B cell (primary cell): Measurements from ENCODE around the gene DAAM2. TPM values are rescaled to one million over a fixed set of nuclear protein-coding genes. Genes with fewer than 3 reads are reported as not detected.

Experiments used
- ATAC-seq: fragments of 200-7000 bp; cut with Tn5 transposase; one replicate; pipeline ENCODE4 v1.10.0; 2021; ENCODE audit warnings: low read depth, mild to moderate bottlenecking, moderate number of reproducible peaks, moderate library complexity
- CTCF ChIA-PET: fragments of 350-600 bp; sonication (Branson Sonifier 250); formaldehyde crosslinking; loops from one replicate; lab custom pipeline; 2021; ENCODE audit warnings: antibody characterized with exemption, inconsistent platforms; lab: Charles Lee
- POLR2A ChIA-PET: fragments of 350-600 bp; sonication (Branson Sonifier 250); formaldehyde crosslinking; loops from one replicate; lab custom pipeline; 2021; ENCODE audit warnings: antibody characterized with exemption; lab: Charles Lee
- DNase-seq: peaks from one replicate; pipeline ENCODE4 v3.0.0; 2013
- H2AFZ ChIP-seq: 2 replicates; pipeline ENCODE4 v1.6.1; 2012; ENCODE audit warnings: mild to moderate bottlenecking, low read depth, low read length; ENCODE audit not compliant: insufficient read depth, poor library complexity, severe bottlenecking
- H3K27ac ChIP-seq, 2 donors: 1 replicate in 1 of 2; 2 replicates in 1 of 2; pipeline ENCODE4 v1.5.1; 2012 to 2013; ENCODE audit warnings: low read length in 2 of 2, mild to moderate bottlenecking in 2 of 2, moderate library complexity in 1 of 2
- H3K27me3 ChIP-seq, 4 experiments: fragments of 200-600 bp in 1 of 4; sonication (generic) in 1 of 4; replicated peaks in 1 of 4; 1 replicate in 2 of 4; 2 replicates in 2 of 4; pipeline versions ENCODE4 v1.6.1 to v1.7.0; 2013 to 2016; ENCODE audit warnings: low read length in 3 of 4, mild to moderate bottlenecking in 2 of 4, mixed read lengths in 1 of 4, moderate library complexity in 1 of 4; ENCODE audit not compliant: insufficient read depth in 4 of 4, control insufficient read depth in 3 of 4; ENCODE audit errors: control extremely low read depth in 1 of 4
- H3K36me3 ChIP-seq, 2 experiments: replicated peaks in 1 of 2; 1 replicate in 1 of 2; 2 replicates in 1 of 2; pipeline versions ENCODE4 v1.6.1 to v1.7.1; 2013; ENCODE audit warnings: low read length in 1 of 2; ENCODE audit not compliant: insufficient read depth in 2 of 2, control insufficient read depth in 1 of 2; ENCODE audit errors: control extremely low read depth in 1 of 2, extremely low read depth in 1 of 2
- H3K4me1 ChIP-seq, 2 donors: fragments of 200-600 bp in 1 of 2; sonication (generic) in 1 of 2; 1 replicate in 1 of 2; 2 replicates in 1 of 2; pipeline versions ENCODE4 v1.5.1 to v1.6.1; 2013 to 2017; ENCODE audit warnings: low read length in 2 of 2; ENCODE audit not compliant: control insufficient read depth in 2 of 2, insufficient read depth in 2 of 2
- H3K4me2 ChIP-seq: replicated peaks from 2 replicates; pipeline ENCODE3; 2012; ENCODE audit warnings: mild to moderate bottlenecking, low read depth, low read length; ENCODE audit not compliant: poor library complexity, severe bottlenecking
- H3K4me3 ChIP-seq, 5 experiments: fragments of 200-600 bp in 1 of 5; sonication (generic) in 1 of 5; 1 replicate in 3 of 5; 2 replicates in 2 of 5; pipeline versions ENCODE4 v1.5.1 to v1.7.0; 2011 to 2016; ENCODE audit warnings: low read length in 4 of 5, mild to moderate bottlenecking in 4 of 5, low read depth in 2 of 5, control low read depth in 1 of 5, moderate library complexity in 1 of 5; ENCODE audit not compliant: insufficient read depth in 1 of 5; ENCODE audit errors: control extremely low read depth in 1 of 5, extremely low read depth in 1 of 5
- H3K79me2 ChIP-seq: fragments of 200-600 bp; sonication (generic); one replicate; pipeline ENCODE4 v1.6.0; 2016; ENCODE audit warnings: low read length; ENCODE audit not compliant: control insufficient read depth, insufficient read depth
- H3K9ac ChIP-seq: fragments of 200-600 bp; sonication (generic); 2 replicates; pipeline ENCODE4 v1.6.1; 2017; ENCODE audit warnings: mild to moderate bottlenecking, low read length, moderate library complexity
- H3K9me3 ChIP-seq, 3 donors: one replicate each; pipeline versions ENCODE4 v1.6.1 to v1.7.1; 2013; ENCODE audit warnings: low read length in 2 of 3; ENCODE audit not compliant: control insufficient read depth in 2 of 3, insufficient read depth in 1 of 3; ENCODE audit errors: control extremely low read depth in 1 of 3
- H4K20me1 ChIP-seq: 2 replicates; pipeline ENCODE4 v1.6.0; 2012; ENCODE audit warnings: mild to moderate bottlenecking, low read length; ENCODE audit not compliant: insufficient read depth, control insufficient read depth, poor library complexity, severe bottlenecking
- H3K27ac Mint-ChIP-seq: one replicate; pipeline ENCODE4 v1.8.0; 2021; ENCODE audit warnings: mixed read lengths
- H3K27me3 Mint-ChIP-seq: one replicate; pipeline ENCODE4 v1.8.0; 2021; ENCODE audit warnings: mixed read lengths
- H3K4me1 Mint-ChIP-seq: one replicate; pipeline ENCODE4 v1.8.0; 2021; ENCODE audit warnings: mixed read lengths
- H3K4me3 Mint-ChIP-seq: one replicate; pipeline ENCODE4 v1.8.0; 2021; ENCODE audit warnings: mixed read lengths
- H3K9me3 Mint-ChIP-seq: one replicate; pipeline ENCODE4 v1.8.0; 2022; ENCODE audit warnings: mixed read lengths; ENCODE audit not compliant: insufficient read depth
- EZH2 ChIP-seq: IDR thresholded peaks from 2 replicates; pipeline ENCODE4 v1.6.1; 2012; ENCODE audit warnings: borderline replicate concordance, low read depth, mild to moderate bottlenecking, moderate library complexity, low read length; ENCODE audit not compliant: insufficient read depth, poor library complexity, severe bottlenecking
- WGBS: methylation state at CpG from one replicate; pipeline ENCODE4 v1.1.5; 2013; ENCODE audit warnings: missing lambda C conversion rate; ENCODE audit not compliant: insufficient coverage; 5-methylcytosine and 5-hydroxymethylcytosine counted together
- intact Hi-C: fragments of 100-400 bp; cut with micrococcal nuclease; formaldehyde crosslinking; loops from one replicate; pipeline ENCODE4 v1.10.0; 2022
- polyA plus RNA-seq: library from polyadenylated mRNA; depleted of rRNA; stranded (reverse); fragments of >200 nt; gene quantifications from 2 replicates; pipeline ENCODE4 v1.2.3, GENCODE V29; 2012
- total RNA-seq, 2 donors: library from RNA; stranded (reverse); fragments of 120-200 nt in 1 of 2; gene quantifications; 1 replicate in 1 of 2; 2 replicates in 1 of 2; pipeline versions ENCODE4 v1.2.3 to v1.2.4, GENCODE V29; 2013 to 2022
- TF ChIP-seq, protein P1 (sequence below): fragments of 200-600 bp; IDR thresholded peaks from one replicate; pipeline ENCODE4 v1.8.0; 2022; ENCODE audit warnings: antibody characterized with exemption, mild to moderate bottlenecking

Gene DAAM2
- total and polyA plus RNA-seq, 2 donors (not counting 1 experiment from before 2014, with no cell fraction given) = not detected

DNA sequence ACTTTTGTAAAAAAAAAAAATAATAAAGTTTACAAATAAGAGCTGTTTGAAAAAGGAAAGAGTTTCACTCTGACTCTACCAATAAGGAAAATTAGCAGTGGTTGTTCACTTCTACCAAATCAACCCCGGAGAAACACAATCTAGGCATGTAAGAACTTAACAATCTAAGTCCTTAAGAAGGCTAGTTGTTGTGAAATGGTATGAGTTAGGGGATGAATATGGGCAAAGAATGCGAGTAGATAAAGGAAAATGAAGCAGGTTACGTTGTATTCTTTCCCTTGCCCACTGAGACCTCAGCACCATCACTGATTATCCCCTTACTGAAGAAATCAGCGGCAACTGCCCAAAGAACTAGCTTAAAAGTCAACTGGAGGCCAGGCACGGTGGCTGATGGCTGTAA lies 126.7 kb downstream of the DAAM2 start:
- no peak for TF ChIP-seq EZH2
- TF ChIP-seq, protein P1, sequence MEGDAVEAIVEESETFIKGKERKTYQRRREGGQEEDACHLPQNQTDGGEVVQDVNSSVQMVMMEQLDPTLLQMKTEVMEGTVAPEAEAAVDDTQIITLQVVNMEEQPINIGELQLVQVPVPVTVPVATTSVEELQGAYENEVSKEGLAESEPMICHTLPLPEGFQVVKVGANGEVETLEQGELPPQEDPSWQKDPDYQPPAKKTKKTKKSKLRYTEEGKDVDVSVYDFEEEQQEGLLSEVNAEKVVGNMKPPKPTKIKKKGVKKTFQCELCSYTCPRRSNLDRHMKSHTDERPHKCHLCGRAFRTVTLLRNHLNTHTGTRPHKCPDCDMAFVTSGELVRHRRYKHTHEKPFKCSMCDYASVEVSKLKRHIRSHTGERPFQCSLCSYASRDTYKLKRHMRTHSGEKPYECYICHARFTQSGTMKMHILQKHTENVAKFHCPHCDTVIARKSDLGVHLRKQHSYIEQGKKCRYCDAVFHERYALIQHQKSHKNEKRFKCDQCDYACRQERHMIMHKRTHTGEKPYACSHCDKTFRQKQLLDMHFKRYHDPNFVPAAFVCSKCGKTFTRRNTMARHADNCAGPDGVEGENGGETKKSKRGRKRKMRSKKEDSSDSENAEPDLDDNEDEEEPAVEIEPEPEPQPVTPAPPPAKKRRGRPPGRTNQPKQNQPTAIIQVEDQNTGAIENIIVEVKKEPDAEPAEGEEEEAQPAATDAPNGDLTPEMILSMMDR = no peak
- Histone ChIP-seq H3K79me2 (no peaks in the 10 kb centered on the region), H3K4me2 (no peak overlapping the region), H3K4me1 (no peaks in the 10 kb centered on the region), H3K36me3 (no peaks in the 10 kb centered on the region), H3K27me3 (no peaks in the 10 kb centered on the region), H3K9me3 (peaks cover 0 to 10% (median 0%) of the 10 kb centered on the region in 3 donors), H4K20me1 (no peaks in the 10 kb centered on the region), H3K9ac (no peak overlapping the region), H3K4me3 (no peak overlapping the region), H3K27ac (no peak overlapping the region), H2AFZ (no peak overlapping the region)
- WGBS = 93% methylated on average over 3 of the region's 5 CpGs
- DNase-seq (no peak), ATAC-seq (no peak)
- ChIA-PET POLR2A (no interaction called here), CTCF (interaction anchor here (1.0 kb wide), 1 partner anchor 56 kb away, joined by 3 read pairs; no protein-coding TSS in a partner anchor)
- Mint-ChIP-seq H3K4me1 (no peaks in the 10 kb centered on the region), H3K27ac (no peak overlapping the region), H3K27me3 (peaks cover 12% of the 10 kb centered on the region), H3K4me3 (no peak overlapping the region), H3K9me3 (no peaks in the 10 kb centered on the region)
- intact Hi-C loops = no loop called here

DNA sequence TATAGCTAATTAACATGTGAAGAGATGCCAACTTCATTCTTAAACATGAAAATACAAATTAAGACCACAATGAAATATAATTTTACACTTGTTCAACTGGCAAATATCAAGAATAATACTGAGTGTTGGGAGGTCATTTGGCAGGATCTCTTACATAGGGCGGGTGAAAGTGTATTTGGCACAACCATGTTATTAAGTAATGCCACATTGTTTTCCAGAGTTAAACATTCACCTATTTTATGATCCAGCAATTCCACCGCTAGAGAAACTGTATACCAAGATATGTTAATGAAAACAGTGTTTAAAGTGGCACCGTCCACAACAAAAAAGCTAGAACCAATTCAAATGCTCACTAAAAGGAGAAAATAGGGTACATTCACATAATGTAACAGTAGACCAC lies 128.0 kb downstream of the DAAM2 start:
- Mint-ChIP-seq H3K9me3 (no peaks in the 10 kb centered on the region), H3K27ac (no peak overlapping the region), H3K4me1 (no peaks in the 10 kb centered on the region), H3K27me3 (peaks cover 3% of the 10 kb centered on the region), H3K4me3 (no peak overlapping the region)
- TF ChIP-seq EZH2 = no peak
- TF ChIP-seq, protein P1 = no peak
- no peaks in the 10 kb centered on the region for H3K4me1 ChIP-seq
- H3K4me3 ChIP-seq = no peak overlapping the region
- ChIA-PET CTCF (no interaction called here), POLR2A (no interaction called here)
- H3K4me2 ChIP-seq = no peak overlapping the region
- H3K9ac ChIP-seq = no peak overlapping the region
- H3K27me3 ChIP-seq = no peaks in the 10 kb centered on the region
- no peak overlapping the region for H3K27ac ChIP-seq
- H3K79me2 ChIP-seq = no peaks in the 10 kb centered on the region
- no peaks in the 10 kb centered on the region for H4K20me1 ChIP-seq
- no peaks in the 10 kb centered on the region for H3K36me3 ChIP-seq
- no peak overlapping the region for H2AFZ ChIP-seq
- ATAC-seq (no peak), DNase-seq (no peak)
- WGBS = no CpG with 5 or more reads among the region's 3 CpGs
- H3K9me3 ChIP-seq = peaks cover 0 to 10% (median 0%) of the 10 kb centered on the region in 3 donors
- intact Hi-C loops = no loop called here
